Transverse colon (tissue), 4 donors: ENCODE data around the gene CCDC85C.

ENCODE experiments used
- CTCF ChIP-seq, 5 experiments: fragments of 200-600 bp in 3 of 5; fragments of 450-650 bp in 2 of 5; sonication (generic) in 3 of 5; IDR thresholded peaks; 1 replicate in 2 of 5; 2 replicates in 3 of 5; pipeline ENCODE4 v1.5.1; 2016 to 2017; ENCODE audit warnings: antibody characterized with exemption in 5 of 5, inconsistent platforms in 3 of 5, mild to moderate bottlenecking in 2 of 5, moderate library complexity in 1 of 5
- EP300 ChIP-seq: sonication (generic); formaldehyde crosslinking; IDR thresholded peaks from one replicate; pipeline ENCODE4 v1.6.1; 2017; ENCODE audit warnings: antibody characterized with exemption, low read depth
- POLR2AphosphoS5 ChIP-seq, 3 donors: sonication (generic); formaldehyde crosslinking; IDR thresholded peaks; one replicate each; pipeline ENCODE4 v1.6.1; 2016; ENCODE audit warnings: antibody characterized with exemption in 3 of 3

GRCh38 chr14:99451234-99451633 is 152.8 kb downstream of the CCDC85C start:
- TF ChIP-seq CTCF (IDR thresholded peaks at IDR 0.05) (no peak), EP300 (no peak), POLR2AphosphoS5 (IDR thresholded peaks at IDR 0.05) (no peak)
